Measurements from ENCODE around the gene PDE4A.

The PDE4A gene

GRCh38 chr19:10514211-10515145, 94.1 kb downstream of the PDE4A start:
- TF ChIP-seq CTCF (IDR thresholded peaks at IDR 0.05; ENCODE audit: borderline replicate concordance, control extremely low read depth, extremely low read depth, insufficient read depth, missing control alignments): no peak
- in situ Hi-C loops (cut with MboI; ENCODE audit: low sequenced_read_pairs, unreplicated experiment): no loop called here
- DNase-seq (ENCODE audit: low spot score): peak; percentile 46

GRCh38 chr19:10516064-10516385, 95.7 kb downstream of the PDE4A start:
- no peak for DNase-seq (ENCODE audit: low spot score)
- no peak for TF ChIP-seq CTCF (IDR thresholded peaks at IDR 0.05; ENCODE audit: borderline replicate concordance, control extremely low read depth, extremely low read depth, insufficient read depth, missing control alignments)
- in situ Hi-C loops (cut with MboI; ENCODE audit: low sequenced_read_pairs, unreplicated experiment): no loop called here

GRCh38 chr19:10516671-10517286, 96.4 kb downstream of the PDE4A start:
- in situ Hi-C loops (cut with MboI; ENCODE audit: low sequenced_read_pairs, unreplicated experiment): no loop called here
- DNase-seq (ENCODE audit: low spot score): peak; percentile 38
- no peak for TF ChIP-seq CTCF (IDR thresholded peaks at IDR 0.05; ENCODE audit: borderline replicate concordance, control extremely low read depth, extremely low read depth, insufficient read depth, missing control alignments)

- TF ChIP-seq CTCF (IDR thresholded peaks at IDR 0.05; ENCODE audit: borderline replicate concordance, control extremely low read depth, extremely low read depth, insufficient read depth, missing control alignments): no peak
- peak; percentile 45 for DNase-seq (ENCODE audit: low spot score)
- in situ Hi-C loops (cut with MboI; ENCODE audit: low sequenced_read_pairs, unreplicated experiment): no loop called here
Observed at GRCh38 chr19:10517361-10517759, 97.0 kb downstream of the PDE4A start, which contains the start of gene S1PR5. S1PR5 (minus strand) TSS chr19:10517447; CDS start chr19:10515011, 2,436 bp downstream.

GRCh38 chr19:10517760-10518443, 97.6 kb downstream of the PDE4A start:
- peak; percentile 45 for DNase-seq (ENCODE audit: low spot score)
- TF ChIP-seq CTCF (IDR thresholded peaks at IDR 0.05; ENCODE audit: borderline replicate concordance, control extremely low read depth, extremely low read depth, insufficient read depth, missing control alignments): no peak
- in situ Hi-C loops (cut with MboI; ENCODE audit: low sequenced_read_pairs, unreplicated experiment): no loop called here
